Chondrocyte (in vitro differentiated cells): ENCODE measurements around the gene SGMS1. TPM values are rescaled to one million over a fixed set of nuclear protein-coding genes. Genes with fewer than 3 reads are reported as not detected.
A peak's percentile ranks its signal among the peaks of the same experiment; 100 is the strongest.

Source experiments
- DNase-seq: peaks from one replicate; pipeline ENCODE4 v3.0.0; 2021; ENCODE audit warnings: mixed read lengths, low spot score
- H3K27ac Mint-ChIP-seq: one replicate; pipeline ENCODE4 v1.8.0; 2021; ENCODE audit warnings: mild to moderate bottlenecking, moderate library complexity, mixed read lengths; ENCODE audit not compliant: unreplicated experiment
- H3K27me3 Mint-ChIP-seq: 2 replicates; pipeline ENCODE4 v1.8.0; 2021; ENCODE audit warnings: low read depth, mixed read lengths
- H3K36me3 Mint-ChIP-seq: 2 replicates; pipeline ENCODE4 v1.8.0; 2021; ENCODE audit warnings: low read depth, mixed read lengths
- H3K4me1 Mint-ChIP-seq: 2 replicates; pipeline ENCODE4 v1.8.0; 2021; ENCODE audit warnings: low read depth, mild to moderate bottlenecking, mixed read lengths
- H3K4me3 Mint-ChIP-seq: one replicate; pipeline ENCODE4 v1.8.0; 2021; ENCODE audit warnings: mild to moderate bottlenecking, moderate library complexity, mixed read lengths; ENCODE audit not compliant: unreplicated experiment
- H3K9me3 Mint-ChIP-seq: 2 replicates; pipeline ENCODE4 v1.8.0; 2021; ENCODE audit warnings: low read depth, mixed read lengths
- total RNA-seq: library from RNA; stranded (reverse); gene quantifications from 3 replicates; pipeline ENCODE4 v1.2.1, GENCODE V29; 2021
- TF ChIP-seq, protein P1 (sequence below): fragments of 200-600 bp; sonication (generic); IDR thresholded peaks from 2 replicates; pipeline ENCODE4 v1.5.0; 2021; ENCODE audit warnings: antibody characterized with exemption, mild to moderate bottlenecking, moderate library complexity

The SGMS1 gene
- total RNA-seq, 1 donor from 2014 or later = 27.1 TPM

DNA sequence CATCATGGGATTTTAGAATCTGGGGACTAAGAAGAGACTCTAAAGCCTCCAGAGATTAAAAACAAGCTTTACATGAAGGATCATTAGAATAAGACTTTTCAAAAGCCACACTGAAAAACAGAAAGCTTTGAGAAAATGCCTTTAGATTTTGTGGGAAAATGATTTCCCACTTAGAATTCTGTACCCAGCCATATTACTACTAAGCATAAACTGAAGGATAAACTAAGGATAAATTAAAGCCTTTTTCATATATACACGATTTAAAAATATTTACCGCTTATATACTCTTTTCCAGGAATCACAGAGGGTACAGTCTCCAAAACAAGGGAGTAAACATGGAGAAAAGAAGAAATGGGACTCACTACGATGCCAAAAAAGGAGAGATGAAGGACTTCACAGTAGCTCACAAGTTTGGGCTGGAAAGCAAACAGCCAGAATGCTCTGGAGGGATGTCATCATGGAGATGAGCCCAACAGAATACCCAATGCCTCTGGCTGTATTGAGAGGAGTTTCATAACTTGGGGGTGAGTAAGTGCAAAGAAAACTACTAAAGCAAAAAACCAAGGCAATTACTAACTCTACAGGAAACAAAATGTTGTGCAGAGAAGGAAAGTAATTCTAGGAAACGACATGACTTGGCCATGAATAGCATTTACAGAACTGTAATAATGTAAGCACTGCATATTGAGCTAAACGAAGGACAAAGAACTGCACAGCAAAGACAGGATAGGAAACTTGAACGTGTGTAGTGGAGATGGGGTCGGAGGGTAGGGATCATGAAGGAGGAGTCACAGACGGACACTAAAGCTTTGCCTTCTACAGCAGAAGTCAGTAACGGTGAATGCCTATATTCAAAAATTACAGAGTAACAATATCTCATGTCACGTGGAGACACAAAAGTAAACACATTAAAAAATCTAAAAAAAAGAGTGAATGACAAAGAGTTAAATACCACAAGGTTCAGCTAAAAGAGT, 311.0 kb downstream of the SGMS1 start:
- DNase-seq = no peak
- Mint-ChIP-seq H3K4me3 (no peak overlapping the region), H3K4me1 (peaks cover 21% of the 10 kb centered on the region), H3K27me3 (no peaks in the 10 kb centered on the region), H3K36me3 (peaks cover 23% of the 10 kb centered on the region), H3K9me3 (peaks cover 11% of the 10 kb centered on the region), H3K27ac (no peak overlapping the region)
- TF ChIP-seq, protein P1, sequence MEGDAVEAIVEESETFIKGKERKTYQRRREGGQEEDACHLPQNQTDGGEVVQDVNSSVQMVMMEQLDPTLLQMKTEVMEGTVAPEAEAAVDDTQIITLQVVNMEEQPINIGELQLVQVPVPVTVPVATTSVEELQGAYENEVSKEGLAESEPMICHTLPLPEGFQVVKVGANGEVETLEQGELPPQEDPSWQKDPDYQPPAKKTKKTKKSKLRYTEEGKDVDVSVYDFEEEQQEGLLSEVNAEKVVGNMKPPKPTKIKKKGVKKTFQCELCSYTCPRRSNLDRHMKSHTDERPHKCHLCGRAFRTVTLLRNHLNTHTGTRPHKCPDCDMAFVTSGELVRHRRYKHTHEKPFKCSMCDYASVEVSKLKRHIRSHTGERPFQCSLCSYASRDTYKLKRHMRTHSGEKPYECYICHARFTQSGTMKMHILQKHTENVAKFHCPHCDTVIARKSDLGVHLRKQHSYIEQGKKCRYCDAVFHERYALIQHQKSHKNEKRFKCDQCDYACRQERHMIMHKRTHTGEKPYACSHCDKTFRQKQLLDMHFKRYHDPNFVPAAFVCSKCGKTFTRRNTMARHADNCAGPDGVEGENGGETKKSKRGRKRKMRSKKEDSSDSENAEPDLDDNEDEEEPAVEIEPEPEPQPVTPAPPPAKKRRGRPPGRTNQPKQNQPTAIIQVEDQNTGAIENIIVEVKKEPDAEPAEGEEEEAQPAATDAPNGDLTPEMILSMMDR = no peak

DNA sequence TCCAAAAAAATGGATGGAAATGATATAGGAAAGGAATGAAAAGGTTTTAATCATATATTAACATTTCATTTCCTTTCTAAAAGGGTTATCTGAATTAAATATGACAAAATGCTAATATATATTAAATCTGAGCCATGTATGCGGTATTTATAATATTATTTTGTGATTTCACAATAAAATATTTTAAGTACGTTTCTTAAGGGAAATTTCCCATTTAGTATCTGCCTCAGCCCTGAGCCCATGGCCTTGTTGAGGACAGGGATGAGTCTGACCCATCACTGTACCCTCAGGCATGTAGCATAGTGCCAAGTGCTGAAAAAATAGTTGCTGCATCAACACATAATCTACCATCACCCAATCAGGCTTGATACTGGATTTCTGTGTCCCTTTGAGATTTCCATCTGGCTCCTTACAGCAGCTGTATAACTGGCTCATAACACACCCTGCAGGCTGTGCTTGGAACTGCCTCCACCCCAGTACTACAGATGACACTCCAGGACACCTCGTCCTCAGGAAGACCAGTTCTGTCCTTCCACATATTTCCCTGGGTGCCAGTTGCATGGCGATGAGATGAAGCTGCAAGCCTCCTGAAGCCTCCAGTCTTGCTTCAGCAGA, 313.1 kb downstream of the SGMS1 start:
- Mint-ChIP-seq H3K9me3 (peaks cover 11% of the 10 kb centered on the region), H3K4me1 (peaks cover 13% of the 10 kb centered on the region), H3K27ac (no peak overlapping the region), H3K4me3 (no peak overlapping the region), H3K36me3 (peaks cover 25% of the 10 kb centered on the region), H3K27me3 (no peaks in the 10 kb centered on the region)
- no peak for DNase-seq
- TF ChIP-seq, protein P1 = peak; percentile 50

DNA sequence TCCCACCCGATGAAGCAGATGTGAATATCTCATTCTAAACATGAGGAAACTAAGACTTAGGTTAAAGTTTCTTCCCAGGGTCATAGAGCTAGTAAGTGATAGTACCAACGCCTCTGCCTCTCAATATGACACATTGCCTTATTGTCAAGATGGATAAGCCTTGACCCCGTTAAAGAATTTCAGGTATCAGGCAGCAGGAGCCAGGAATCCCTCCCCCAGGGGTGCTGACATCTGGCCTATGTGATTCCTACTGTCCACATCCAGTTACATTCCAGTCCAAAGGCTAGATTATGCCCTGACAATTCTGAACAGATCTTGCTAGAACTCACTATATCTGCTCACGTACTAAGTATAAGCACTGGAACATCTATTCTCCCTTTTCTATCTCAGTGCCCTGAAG, 314.4 kb downstream of the SGMS1 start:
- peaks cover 11% of the 10 kb centered on the region for H3K9me3 Mint-ChIP-seq
- H3K4me1 Mint-ChIP-seq = peaks cover 7% of the 10 kb centered on the region
- H3K36me3 Mint-ChIP-seq = peaks cover 25% of the 10 kb centered on the region
- H3K27me3 Mint-ChIP-seq = no peaks in the 10 kb centered on the region
- H3K4me3 Mint-ChIP-seq = no peak overlapping the region
- no peak for DNase-seq
- TF ChIP-seq, protein P1 = no peak
- H3K27ac Mint-ChIP-seq = no peak overlapping the region

DNA sequence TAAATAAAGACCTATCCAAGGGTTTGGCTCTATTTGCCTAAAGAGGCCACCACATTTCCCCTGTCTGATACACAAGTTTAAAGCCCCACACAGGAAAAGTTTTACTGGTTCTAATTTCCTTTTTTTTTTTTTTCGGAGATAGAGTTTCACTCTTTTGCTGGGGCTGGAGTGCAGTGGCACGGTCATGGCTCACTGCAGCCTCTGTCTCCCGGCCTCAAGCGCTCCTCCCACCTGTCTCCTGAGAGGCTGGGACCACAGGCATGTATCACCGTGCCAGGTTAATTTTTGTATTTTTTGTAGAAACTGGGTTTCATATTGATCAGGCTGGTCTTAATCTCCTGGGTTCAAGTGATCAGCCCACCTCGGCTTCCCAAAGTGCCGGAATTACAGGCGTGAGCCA, 319.1 kb downstream of the SGMS1 start:
- TF ChIP-seq, protein P1 = no peak
- peaks cover 8% of the 10 kb centered on the region for H3K36me3 Mint-ChIP-seq
- no peaks in the 10 kb centered on the region for H3K4me1 Mint-ChIP-seq
- no peak overlapping the region for H3K27ac Mint-ChIP-seq
- no peak overlapping the region for H3K4me3 Mint-ChIP-seq
- H3K27me3 Mint-ChIP-seq = no peaks in the 10 kb centered on the region
- DNase-seq = no peak
- peaks cover 6% of the 10 kb centered on the region for H3K9me3 Mint-ChIP-seq

DNA sequence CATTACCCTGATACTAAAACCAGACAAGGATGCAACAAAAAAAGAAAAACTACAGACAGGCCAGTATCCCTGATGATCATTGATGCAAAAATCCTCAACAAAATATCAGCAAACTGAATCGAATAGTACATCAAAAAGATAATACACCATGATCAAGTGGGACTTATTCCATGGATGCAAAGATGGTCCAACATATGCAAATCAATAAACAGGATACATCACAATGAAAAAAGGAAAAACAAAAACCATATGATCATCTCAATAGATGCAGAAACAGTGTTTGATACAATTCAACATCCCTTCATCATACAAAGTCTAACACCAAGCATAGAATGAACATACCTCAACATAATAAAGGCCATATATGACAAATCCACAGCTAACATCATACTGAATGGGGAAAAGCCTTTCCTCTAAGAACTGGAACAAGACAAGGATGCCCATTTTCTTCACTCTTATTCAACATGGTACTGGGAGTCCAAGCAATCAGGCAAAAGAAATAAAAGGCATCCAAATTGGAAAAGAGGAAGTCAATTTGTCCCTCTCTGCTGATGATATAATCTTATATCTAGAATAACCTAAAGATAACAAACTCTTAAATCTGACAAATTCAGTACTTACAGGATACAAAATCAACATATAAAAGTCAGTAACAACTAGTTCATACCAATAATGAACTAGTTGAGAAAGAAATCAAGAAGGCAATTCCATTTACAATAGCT, 323.6 kb downstream of the SGMS1 start:
- H3K9me3 Mint-ChIP-seq = peaks cover 23% of the 10 kb centered on the region
- TF ChIP-seq, protein P1 = no peak
- H3K27me3 Mint-ChIP-seq = no peaks in the 10 kb centered on the region
- no peak overlapping the region for H3K27ac Mint-ChIP-seq
- no peaks in the 10 kb centered on the region for H3K4me1 Mint-ChIP-seq
- H3K36me3 Mint-ChIP-seq = peaks cover 9% of the 10 kb centered on the region
- H3K4me3 Mint-ChIP-seq = no peak overlapping the region
- DNase-seq = no peak
